CD14-positive monocyte (primary cell): ENCODE data around the gene RASGRP3. TPM values are rescaled to one million over a fixed set of nuclear protein-coding genes. Genes with fewer than 3 reads are reported as not detected.
A peak's percentile ranks its signal among the peaks of the same experiment; 100 is the strongest.

Experiments used
- DNase-seq, 3 donors: peaks; one replicate each; pipeline ENCODE4 v3.0.0-alpha.2; 2011 to 2022
- H2AFZ ChIP-seq: 2 replicates; pipeline ENCODE4 v1.6.0; 2012; ENCODE audit warnings: mild to moderate bottlenecking, low read depth, low read length, inconsistent platforms; ENCODE audit not compliant: insufficient read depth, poor library complexity, severe bottlenecking
- H3K27ac ChIP-seq, 2 donors: 1 replicate in 1 of 2; 2 replicates in 1 of 2; pipeline ENCODE4 v1.5.1; 2012 to 2013; ENCODE audit warnings: low read length in 2 of 2, control low read depth in 1 of 2, inconsistent platforms in 1 of 2, low read depth in 1 of 2, mild to moderate bottlenecking in 1 of 2
- H3K27me3 ChIP-seq, 2 donors: one replicate each; pipeline versions ENCODE4 v1.6.0 to v1.6.1; 2011 to 2013; ENCODE audit warnings: low read length in 2 of 2; ENCODE audit not compliant: control insufficient read depth in 2 of 2, insufficient read depth in 2 of 2
- H3K36me3 ChIP-seq, 2 donors: replicated peaks in 1 of 2; 1 replicate in 1 of 2; 2 replicates in 1 of 2; pipeline versions ENCODE4 v1.5.1 to v1.6.1; 2012 to 2013; ENCODE audit warnings: low read length in 2 of 2, control low read depth in 1 of 2, inconsistent platforms in 1 of 2, mild to moderate bottlenecking in 1 of 2; ENCODE audit not compliant: insufficient read depth in 2 of 2, control insufficient read depth in 1 of 2
- H3K4me1 ChIP-seq, 2 donors: 1 replicate in 1 of 2; 2 replicates in 1 of 2; pipeline versions ENCODE4 v1.5.1 to v1.6.1; 2012 to 2013; ENCODE audit warnings: low read length in 2 of 2, control low read depth in 1 of 2, inconsistent platforms in 1 of 2, mild to moderate bottlenecking in 1 of 2, moderate library complexity in 1 of 2; ENCODE audit not compliant: insufficient read depth in 2 of 2, control insufficient read depth in 1 of 2
- H3K4me2 ChIP-seq: replicated peaks from 2 replicates; pipeline ENCODE3; 2012; ENCODE audit warnings: low read length, moderate library complexity, mild to moderate bottlenecking; ENCODE audit not compliant: poor library complexity, severe bottlenecking; ENCODE audit errors: extremely low read depth
- H3K4me3 ChIP-seq, 3 experiments: fragments of 200-600 bp in 1 of 3; sonication (generic) in 1 of 3; replicated peaks in 1 of 3; 1 replicate in 2 of 3; 2 replicates in 1 of 3; pipeline ENCODE4 v1.5.1; 2011 to 2013; ENCODE audit warnings: low read length in 3 of 3, mild to moderate bottlenecking in 3 of 3, control low read depth in 2 of 3, low read depth in 2 of 3, inconsistent platforms in 1 of 3, moderate library complexity in 1 of 3
- H3K79me2 ChIP-seq: 2 replicates; pipeline ENCODE4 v1.6.0; 2012; ENCODE audit warnings: mild to moderate bottlenecking, control low read depth, inconsistent platforms, low read length, moderate library complexity; ENCODE audit not compliant: insufficient read depth
- H3K9ac ChIP-seq: 2 replicates; pipeline ENCODE4 v1.6.0; 2017; ENCODE audit warnings: low read length, mild to moderate bottlenecking; ENCODE audit not compliant: insufficient read depth, poor library complexity, severe bottlenecking
- H3K9me3 ChIP-seq, 2 donors: replicated peaks in 1 of 2; 1 replicate in 1 of 2; 2 replicates in 1 of 2; pipeline versions ENCODE4 v1.5.1 to v1.6.1; 2012 to 2013; ENCODE audit warnings: low read length in 2 of 2, control low read depth in 1 of 2; ENCODE audit not compliant: control insufficient read depth in 1 of 2, insufficient read depth in 1 of 2
- H4K20me1 ChIP-seq: 2 replicates; pipeline ENCODE4 v1.6.0; 2012; ENCODE audit warnings: mild to moderate bottlenecking, low read length, control low read depth, moderate library complexity; ENCODE audit not compliant: insufficient read depth
- H3K27ac Mint-ChIP-seq, 7 donors: one replicate each; pipeline ENCODE4 v1.8.0; 2020; ENCODE audit warnings: mild to moderate bottlenecking in 7 of 7, mixed read lengths in 7 of 7, moderate library complexity in 6 of 7, inconsistent platforms in 2 of 7
- H3K27me3 Mint-ChIP-seq, 3 donors: one replicate each; pipeline ENCODE4 v1.8.0; 2021 to 2022; ENCODE audit warnings: low read depth in 3 of 3, mild to moderate bottlenecking in 3 of 3, mixed read lengths in 3 of 3, moderate library complexity in 3 of 3, inconsistent platforms in 1 of 3
- H3K36me3 Mint-ChIP-seq, 2 donors: one replicate each; pipeline ENCODE4 v1.8.0; 2020; ENCODE audit warnings: mixed read lengths in 2 of 2, inconsistent platforms in 1 of 2, mild to moderate bottlenecking in 1 of 2
- H3K4me1 Mint-ChIP-seq: one replicate; pipeline ENCODE4 v1.8.0; 2020; ENCODE audit warnings: mild to moderate bottlenecking, mixed read lengths
- H3K4me3 Mint-ChIP-seq, 2 donors: one replicate each; pipeline ENCODE4 v1.8.0; 2020; ENCODE audit warnings: mild to moderate bottlenecking in 2 of 2, mixed read lengths in 2 of 2, moderate library complexity in 1 of 2
- H3K9me3 Mint-ChIP-seq, 7 donors: one replicate each; pipeline ENCODE4 v1.8.0; 2020 to 2022; ENCODE audit warnings: mixed read lengths in 7 of 7, mild to moderate bottlenecking in 6 of 7, moderate library complexity in 6 of 7, inconsistent platforms in 2 of 7
- CTCF ChIP-seq: fragments of 200-600 bp; IDR thresholded peaks from one replicate; pipeline ENCODE4 v1.8.0; 2022; ENCODE audit warnings: antibody characterized with exemption, mild to moderate bottlenecking
- WGBS: methylation state at CpG from one replicate; pipeline ENCODE4 v1.1.5; 2013; ENCODE audit warnings: missing lambda C conversion rate; ENCODE audit not compliant: insufficient coverage; 5-methylcytosine and 5-hydroxymethylcytosine counted together
- intact Hi-C, 2 donors: fragments of 100-400 bp; cut with micrococcal nuclease; formaldehyde crosslinking; loops; one replicate each; pipeline versions ENCODE4 v1.15.0 to v1.15.1; 2023
- polyA plus RNA-seq, 3 donors: library from polyadenylated mRNA; depleted of rRNA in 1 of 3; unstranded in 2 of 3; stranded (reverse) in 1 of 3; fragments of 300-500 nt in 2 of 3; fragments of >200 nt in 1 of 3; fragmentation: Illumina TruSeq in 2 of 3; gene quantifications; 1 replicate in 2 of 3; 2 replicates in 1 of 3; pipeline ENCODE4 v1.2.3, GENCODE V29; 2012 to 2021

Gene RASGRP3
- polyA plus RNA-seq, 3 donors: 0.62 to 0.89 (median 0.84) TPM

GRCh38 chr2:33494877-33495641, 18.6 kb downstream of the RASGRP3 start:
- H3K36me3 ChIP-seq: no peaks in the 10 kb centered on the region
- H3K9ac ChIP-seq: no peak overlapping the region
- no peaks in the 10 kb centered on the region for H4K20me1 ChIP-seq
- no peak overlapping the region for H3K27ac ChIP-seq
- no peaks in the 10 kb centered on the region for H3K79me2 ChIP-seq
- H2AFZ ChIP-seq: no peak overlapping the region
- WGBS: 90% methylated on average over 7 of the region's 8 CpGs
- H3K9me3 ChIP-seq: no peaks in the 10 kb centered on the region
- peak overlapping the region in 1 of 7 donors; percentile 79 for H3K27ac Mint-ChIP-seq
- no peak for TF ChIP-seq CTCF
- H3K4me3 ChIP-seq: no peak overlapping the region
- H3K27me3 ChIP-seq: no peaks in the 10 kb centered on the region
- H3K4me3 Mint-ChIP-seq: no peak overlapping the region
- H3K36me3 Mint-ChIP-seq: no peaks in the 10 kb centered on the region
- peaks cover 0 to 3% (median 0%) of the 10 kb centered on the region in 7 donors for H3K9me3 Mint-ChIP-seq
- peak overlapping the region; percentile 51 for H3K4me2 ChIP-seq
- intact Hi-C loops: no loop called here
- H3K4me1 Mint-ChIP-seq: peaks cover 43% of the 10 kb centered on the region
- H3K4me1 ChIP-seq: peaks cover 13 to 28% of the 10 kb centered on the region in 2 donors
- DNase-seq: no peak
- no peaks in the 10 kb centered on the region for H3K27me3 Mint-ChIP-seq

GRCh38 chr2:33495683-33496082, 19.2 kb downstream of the RASGRP3 start:
- H3K4me3 ChIP-seq: no peak overlapping the region
- Mint-ChIP-seq H3K36me3 (no peaks in the 10 kb centered on the region), H3K9me3 (peaks cover 0 to 3% (median 0%) of the 10 kb centered on the region in 7 donors), H3K4me3 (no peak overlapping the region), H3K27me3 (peaks cover 0 to 1% (median 0%) of the 10 kb centered on the region in 3 donors), H3K4me1 (peaks cover 43% of the 10 kb centered on the region), H3K27ac (no peak overlapping the region)
- H2AFZ ChIP-seq: no peak overlapping the region
- H3K4me2 ChIP-seq: no peak overlapping the region
- H3K27me3 ChIP-seq: no peaks in the 10 kb centered on the region
- no peak overlapping the region for H3K27ac ChIP-seq
- WGBS: 17% methylated on average over 1 of the region's 2 CpGs
- no peak for DNase-seq
- no peaks in the 10 kb centered on the region for H3K79me2 ChIP-seq
- H3K9ac ChIP-seq: no peak overlapping the region
- intact Hi-C loops: no loop called here
- TF ChIP-seq CTCF: no peak
- no peaks in the 10 kb centered on the region for H3K9me3 ChIP-seq
- no peaks in the 10 kb centered on the region for H4K20me1 ChIP-seq
- H3K36me3 ChIP-seq: no peaks in the 10 kb centered on the region
- H3K4me1 ChIP-seq: peaks cover 13 to 28% of the 10 kb centered on the region in 2 donors
